NT2/D1 (cell line): ENCODE measurements around the gene RNF157.
A peak's percentile ranks its signal among the peaks of the same experiment; 100 is the strongest.
"Not testable (repeated sequence)": the region's sequence is repeated elsewhere in the genome, so short reads cannot be mapped to it uniquely, and the experiment has no call there.

Experiments used
- DNase-seq: peaks from one replicate; pipeline ENCODE4 v3.0.0-alpha.2; 2011; ENCODE audit warnings: low read depth, low spot score
- H3K27me3 ChIP-seq: 2 replicates; pipeline ENCODE4 v1.6.0; 2011; ENCODE audit warnings: mild to moderate bottlenecking; ENCODE audit not compliant: insufficient read length, insufficient read depth
- H3K36me3 ChIP-seq: 2 replicates; pipeline ENCODE4 v1.6.1; 2011; ENCODE audit warnings: mild to moderate bottlenecking, low read length, mixed read lengths; ENCODE audit not compliant: insufficient read depth, insufficient read length
- H3K4me1 ChIP-seq: 2 replicates; pipeline ENCODE4 v1.5.1; 2011; ENCODE audit not compliant: insufficient read depth, insufficient read length
- H3K4me3 ChIP-seq: 2 replicates; pipeline ENCODE4 v1.5.1; 2011; ENCODE audit warnings: low read depth; ENCODE audit not compliant: insufficient read length
- H3K9ac ChIP-seq: 2 replicates; pipeline ENCODE4 v1.6.0; 2011; ENCODE audit warnings: low read depth; ENCODE audit not compliant: insufficient read length
- H3K9me3 ChIP-seq: 2 replicates; pipeline ENCODE4 v1.5.1; 2011; ENCODE audit warnings: mild to moderate bottlenecking, low read length; ENCODE audit not compliant: insufficient read depth
- SUZ12 ChIP-seq: IDR thresholded peaks from 2 replicates; pipeline ENCODE4 v1.6.1; 2011; ENCODE audit not compliant: insufficient read length, insufficient read depth; ENCODE audit errors: extremely low read depth
- YY1 ChIP-seq: IDR thresholded peaks from 2 replicates; pipeline ENCODE4 v1.6.1; 2011; ENCODE audit not compliant: insufficient read length, insufficient read depth
- ZNF274 ChIP-seq: IDR thresholded peaks from 2 replicates; pipeline ENCODE4 v1.6.1; 2011; ENCODE audit warnings: mild to moderate bottlenecking, low read depth, low read length

The RNF157 gene

DNA sequence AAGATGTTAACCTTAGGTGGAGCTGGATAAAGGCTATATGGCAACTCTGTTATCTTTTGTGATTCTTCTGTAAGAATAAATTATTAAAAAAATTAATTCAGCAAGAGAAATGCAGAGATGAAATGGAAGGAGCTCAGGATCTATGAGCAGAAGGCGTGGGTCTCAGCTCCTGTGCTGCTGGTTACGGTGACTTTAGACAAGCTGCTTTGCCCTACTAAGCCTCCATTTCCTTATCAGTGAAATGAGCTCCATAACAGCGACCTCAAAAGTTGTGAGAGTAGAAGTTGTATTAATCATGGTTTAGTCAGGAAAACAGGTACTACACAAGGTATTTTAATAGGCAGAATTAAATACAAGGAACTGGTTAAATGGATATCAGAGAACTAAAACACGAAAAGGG lies 51.0 kb downstream of the RNF157 start:
- no peak overlapping the region for H3K9ac ChIP-seq
- peaks cover 7% of the 10 kb centered on the region for H3K4me1 ChIP-seq
- no peak for TF ChIP-seq YY1
- TF ChIP-seq ZNF274 = no peak
- TF ChIP-seq SUZ12 = no peak
- no peak for DNase-seq
- no peaks in the 10 kb centered on the region for H3K27me3 ChIP-seq
- no peak overlapping the region for H3K4me3 ChIP-seq
- H3K9me3 ChIP-seq = no peaks in the 10 kb centered on the region
- no peaks in the 10 kb centered on the region for H3K36me3 ChIP-seq

DNA sequence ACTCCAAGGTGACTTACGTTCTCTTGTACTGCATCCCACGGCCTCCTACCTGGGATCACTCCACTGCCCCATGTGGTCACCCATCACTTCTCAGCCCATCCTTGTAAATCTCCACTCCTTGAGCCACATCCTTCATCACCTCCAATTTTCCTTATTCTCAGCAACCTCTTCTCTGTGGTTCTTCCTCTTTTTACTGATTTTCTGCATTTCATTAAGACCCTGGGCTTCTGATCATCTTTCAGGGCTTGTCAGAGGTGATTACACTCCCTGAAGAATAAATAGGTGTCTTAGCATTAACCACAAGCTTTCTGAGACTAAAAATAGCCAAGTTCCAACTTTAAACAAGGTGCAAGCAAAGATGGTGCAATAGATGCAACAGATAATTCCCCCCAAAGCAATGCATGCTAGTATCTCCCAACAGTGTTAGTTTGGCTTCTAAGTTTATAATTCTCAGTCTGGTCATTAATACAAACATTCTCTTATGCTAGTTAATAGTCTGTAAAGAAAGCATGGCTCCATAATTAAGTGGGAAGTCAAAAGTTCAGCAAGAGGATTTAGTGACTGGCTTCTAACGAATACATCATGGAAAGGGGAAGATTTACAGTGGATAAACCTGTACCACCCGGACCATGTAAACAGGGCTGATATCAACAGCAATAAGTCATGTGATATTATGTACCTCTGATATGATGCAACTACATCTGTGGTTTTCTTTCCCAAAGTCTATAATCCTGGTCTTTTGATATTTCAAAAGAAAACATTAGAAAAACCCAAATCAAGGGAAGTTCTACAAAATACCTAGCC lies 51.9 kb downstream of the RNF157 start:
- DNase-seq = no peak
- H3K9ac ChIP-seq = no peak overlapping the region
- TF ChIP-seq SUZ12 (no peak), YY1 (no peak), ZNF274 (no peak)
- no peaks in the 10 kb centered on the region for H3K9me3 ChIP-seq
- peaks cover 4% of the 10 kb centered on the region for H3K4me1 ChIP-seq
- no peaks in the 10 kb centered on the region for H3K36me3 ChIP-seq
- no peaks in the 10 kb centered on the region for H3K27me3 ChIP-seq
- no peak overlapping the region for H3K4me3 ChIP-seq

DNA sequence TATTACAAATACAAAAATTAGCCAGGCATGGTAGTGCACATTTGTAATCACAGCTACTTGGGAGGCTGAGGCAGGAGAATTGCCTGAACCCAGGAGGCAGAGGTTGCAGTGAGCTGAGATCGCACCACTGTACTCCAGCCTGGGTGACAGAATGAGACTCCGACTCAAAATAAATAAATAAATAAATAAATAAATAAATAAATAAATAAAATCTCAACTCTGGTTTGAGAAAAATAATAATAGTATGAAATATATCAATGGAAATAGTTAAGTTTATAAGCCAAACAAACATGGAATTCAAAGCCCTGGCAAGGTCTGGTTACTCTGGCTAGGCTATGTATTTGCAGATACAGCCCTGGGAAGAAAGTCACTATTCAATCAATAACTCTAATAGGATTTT lies 53.5 kb downstream of the RNF157 start:
- H3K4me3 ChIP-seq, H3K9me3 ChIP-seq, H3K36me3 ChIP-seq, H3K27me3 ChIP-seq, H3K9ac ChIP-seq, H3K4me1 ChIP-seq, DNase-seq: not testable (repeated sequence)

DNA sequence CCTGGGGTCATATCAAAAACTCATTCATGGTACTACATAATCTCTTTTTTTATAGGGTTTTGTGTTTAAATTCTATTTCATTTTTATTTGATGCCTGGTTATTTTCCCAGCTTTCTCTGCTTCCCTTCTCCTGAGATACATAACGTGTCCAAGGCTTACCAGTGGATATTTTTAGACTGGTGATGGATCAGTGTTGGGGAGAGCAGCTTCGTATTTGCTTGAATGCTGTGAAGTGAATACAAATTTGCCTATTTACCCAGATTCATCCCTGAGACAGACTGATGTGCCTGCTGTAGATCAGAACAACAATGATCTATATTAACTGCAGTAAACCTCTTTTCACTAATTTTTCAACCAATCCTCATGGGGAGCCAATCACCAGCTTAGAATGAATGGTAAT lies 56.0 kb downstream of the RNF157 start:
- no peaks in the 10 kb centered on the region for H3K4me1 ChIP-seq
- TF ChIP-seq ZNF274 (no peak), SUZ12 (no peak), YY1 (no peak)
- H3K9ac ChIP-seq = no peak overlapping the region
- no peak overlapping the region for H3K4me3 ChIP-seq
- H3K9me3 ChIP-seq = no peaks in the 10 kb centered on the region
- DNase-seq = no peak
- H3K36me3 ChIP-seq = no peaks in the 10 kb centered on the region
- no peaks in the 10 kb centered on the region for H3K27me3 ChIP-seq

DNA sequence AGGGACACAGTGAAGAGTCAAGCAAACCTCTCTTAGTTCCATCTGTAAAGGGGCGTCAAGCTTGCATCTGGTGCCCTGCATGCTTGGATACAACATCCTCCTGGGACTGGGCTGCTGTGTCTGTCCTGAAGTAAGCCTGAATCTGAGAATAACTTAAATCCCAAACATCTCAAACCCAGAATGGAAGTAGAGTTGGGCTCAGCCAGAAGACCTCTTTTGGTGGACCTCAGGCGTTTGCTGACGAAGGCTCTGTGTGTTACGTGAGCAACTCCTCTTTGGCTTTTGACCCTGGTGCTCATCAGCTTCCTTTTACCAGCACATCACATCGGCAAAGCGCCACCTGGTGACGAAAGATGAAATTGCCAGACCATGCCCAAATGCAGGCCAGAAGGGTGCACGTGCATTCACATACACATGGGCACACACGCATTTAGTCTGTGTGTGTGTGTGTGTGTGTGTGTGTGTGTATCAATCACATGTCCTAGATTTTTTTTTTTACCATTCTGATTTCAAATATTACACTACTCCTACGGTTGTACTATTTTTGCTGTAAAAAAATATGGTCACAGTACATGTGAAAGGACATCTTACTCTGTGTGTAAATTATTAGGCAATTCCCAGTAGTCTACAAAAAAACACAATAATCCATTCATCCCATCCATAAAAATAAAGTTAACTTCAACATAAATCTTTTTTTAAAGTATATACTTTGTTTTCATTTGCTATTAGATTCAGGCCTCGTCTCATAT lies 58.1 kb downstream of the RNF157 start:
- no peaks in the 10 kb centered on the region for H3K27me3 ChIP-seq
- peak; percentile 84 for DNase-seq
- H3K4me1 ChIP-seq = no peaks in the 10 kb centered on the region
- no peaks in the 10 kb centered on the region for H3K36me3 ChIP-seq
- H3K9me3 ChIP-seq = peaks cover 5% of the 10 kb centered on the region; the same call in 1 of the 2 replicates
- no peak for TF ChIP-seq ZNF274
- no peak for TF ChIP-seq YY1
- TF ChIP-seq SUZ12 = no peak
- H3K9ac ChIP-seq = no peak overlapping the region
- no peak overlapping the region for H3K4me3 ChIP-seq

DNA sequence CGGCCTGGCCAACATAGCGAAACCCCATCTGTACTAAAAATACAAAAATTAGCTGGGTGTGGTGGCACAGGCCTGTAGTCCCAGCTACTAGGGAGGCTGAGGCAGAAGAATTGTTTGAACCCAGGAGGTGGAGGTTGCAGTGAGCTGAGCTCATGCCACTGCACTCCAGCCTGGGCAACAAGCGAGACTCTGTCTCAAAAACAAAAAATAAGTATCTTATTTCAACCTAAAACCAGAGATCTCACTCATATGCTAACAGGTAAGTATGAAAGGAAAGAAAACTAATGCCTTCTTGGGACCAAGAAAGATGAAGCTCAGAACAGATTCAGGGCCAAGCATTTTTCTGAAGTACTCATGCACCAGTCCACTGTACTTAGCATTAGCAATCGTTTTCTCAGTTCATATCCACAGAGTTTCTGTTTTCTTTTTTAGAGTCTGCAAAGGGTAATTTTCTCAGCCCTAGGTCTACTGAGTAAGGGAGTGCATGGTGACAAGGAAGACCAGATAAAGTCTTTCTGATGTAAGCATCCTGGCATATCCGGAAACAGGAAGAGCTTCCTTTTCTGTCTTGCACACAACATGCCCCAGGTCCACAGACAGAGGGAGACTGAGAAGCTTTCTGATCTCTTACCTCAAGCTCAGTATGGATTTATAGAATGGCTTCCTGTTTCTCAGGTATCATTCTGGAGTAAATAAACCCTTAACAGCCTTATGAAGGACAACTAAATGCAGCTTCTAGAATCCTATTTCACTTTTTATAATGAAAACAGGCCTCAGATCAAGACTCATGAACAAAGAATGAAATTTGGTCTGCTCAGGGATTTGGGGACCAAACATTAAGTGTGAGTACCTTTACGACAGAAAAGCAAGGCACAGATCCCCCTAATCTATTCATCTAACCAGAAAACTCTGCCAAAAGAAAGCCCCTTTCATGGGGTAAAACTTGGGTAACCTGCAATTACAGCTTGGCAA lies 60.5 kb downstream of the RNF157 start:
- TF ChIP-seq ZNF274 = no peak
- no peak for TF ChIP-seq SUZ12
- no peak for TF ChIP-seq YY1
- no peak overlapping the region for H3K9ac ChIP-seq
- no peaks in the 10 kb centered on the region for H3K4me1 ChIP-seq
- H3K4me3 ChIP-seq = no peak overlapping the region
- peaks cover 5% of the 10 kb centered on the region; the same call in 1 of the 2 replicates for H3K9me3 ChIP-seq
- H3K36me3 ChIP-seq = no peaks in the 10 kb centered on the region
- no peaks in the 10 kb centered on the region for H3K27me3 ChIP-seq
- no peak for DNase-seq

DNA sequence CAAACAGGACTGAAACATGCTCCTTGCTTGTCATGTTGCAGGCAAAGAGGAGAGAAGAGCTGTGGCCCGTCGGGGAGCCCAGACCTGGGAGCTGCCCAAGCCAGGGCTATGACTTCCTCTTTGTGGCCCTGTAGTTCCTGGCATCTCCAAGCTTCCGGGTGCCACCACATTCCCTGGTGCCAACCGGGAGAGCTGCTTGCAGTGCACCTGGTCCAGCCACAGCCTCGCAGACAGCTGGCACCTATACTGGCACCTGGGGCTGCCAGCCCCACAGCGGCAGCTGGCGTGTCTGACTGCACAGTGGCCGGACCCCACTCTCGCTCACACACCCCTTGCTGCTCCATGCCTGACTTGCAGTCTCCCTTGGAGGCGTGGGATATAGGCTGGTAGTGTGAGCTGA lies 62.2 kb downstream of the RNF157 start:
- Histone ChIP-seq H3K27me3 (no peaks in the 10 kb centered on the region), H3K9ac (no peak overlapping the region), H3K9me3 (peaks cover 5% of the 10 kb centered on the region; the same call in 1 of the 2 replicates), H3K36me3 (no peaks in the 10 kb centered on the region), H3K4me1 (no peaks in the 10 kb centered on the region), H3K4me3 (no peak overlapping the region)
- DNase-seq = no peak
- TF ChIP-seq ZNF274 (no peak), YY1 (no peak), SUZ12 (no peak)
